K562 (cell line): Measurements from ENCODE around the gene TUBE1. TPM values are rescaled to one million over a fixed set of nuclear protein-coding genes. Genes with fewer than 3 reads are reported as not detected.

Experiments used
- ATAC-seq: fragments of 200-7000 bp; cut with Tn5 transposase; 3 replicates; pipeline ENCODE4 v1.9.1; 2020; ENCODE audit warnings: moderate library complexity
- BruUV-seq: library from RNA; stranded (reverse); fragments of 400-500 nt; replicated peaks from 2 replicates; lab custom pipeline; 2021; lab: Mats Ljungman, UMichigan
- CTCF ChIA-PET: fragments of 300-600 bp; formaldehyde crosslinking; extraction: SDS; loops from one replicate; lab custom pipeline; 2021; ENCODE audit warnings: low intra/inter-chr PET ratio; lab: Yijun Ruan, JAX
- POLR2A ChIA-PET: fragments of 300-600, 350-650 bp; sonication (Branson Sonifier 250); formaldehyde crosslinking; extraction: SDS; loops from one replicate; lab custom pipeline; 2021; ENCODE audit warnings: antibody characterized with exemption, inconsistent platforms; lab: Yijun Ruan, JAX
- DNase-seq, 4 experiments: peaks; one replicate each; pipeline versions ENCODE4 v3.0.0 to v3.0.0-alpha.2; 2011 to 2018; ENCODE audit warnings: low spot score in 3 of 4, mixed read lengths in 3 of 4; ENCODE audit errors: extremely low read depth in 1 of 4
- FAIRE-seq: peaks from 2 replicates; lab custom pipeline; 2011; peaks lifted over from hg19 to GRCh38; lab: Jason Lieb, UNC
- H2AFZ ChIP-seq: 2 replicates; pipeline ENCODE4 v1.6.0; 2011; ENCODE audit warnings: low read depth, low read length, control low read depth, inconsistent platforms
- H3K27ac ChIP-seq: fragments of 200-600 bp; 3 replicates; pipeline ENCODE4 v1.8.0; 2011; ENCODE audit warnings: low read depth, mild to moderate bottlenecking, control low read depth, inconsistent platforms, low read length, moderate library complexity, mixed read lengths; ENCODE audit errors: extremely low read depth
- H3K27me3 ChIP-seq, 2 experiments: fragments of 300-600 bp in 1 of 2; 2 replicates in 1 of 2; 3 replicates in 1 of 2; pipeline versions ENCODE4 v1.6.0 to v1.8.0; 2011; ENCODE audit warnings: inconsistent platforms in 2 of 2, low read length in 2 of 2, mild to moderate bottlenecking in 1 of 2, mixed read lengths in 1 of 2, moderate library complexity in 1 of 2; ENCODE audit not compliant: control insufficient read depth in 2 of 2, insufficient read depth in 2 of 2
- H3K36me3 ChIP-seq: fragments of 300-600 bp; 3 replicates; pipeline ENCODE4 v1.8.0; 2011; ENCODE audit warnings: mild to moderate bottlenecking, low read length, inconsistent platforms; ENCODE audit not compliant: control insufficient read depth, insufficient read depth
- H3K4me1 ChIP-seq, 2 experiments: fragments of 200-600 bp in 1 of 2; replicated peaks in 1 of 2; 2 replicates in 1 of 2; 3 replicates in 1 of 2; pipeline versions ENCODE4 v1.5.1 to v1.8.0; 2011; ENCODE audit warnings: inconsistent platforms in 2 of 2, low read length in 2 of 2, mild to moderate bottlenecking in 1 of 2, mixed read lengths in 1 of 2, moderate library complexity in 1 of 2; ENCODE audit not compliant: control insufficient read depth in 2 of 2, insufficient read depth in 2 of 2
- H3K4me2 ChIP-seq: 2 replicates; pipeline ENCODE4 v1.6.1; 2011; ENCODE audit warnings: low read length, control low read depth, inconsistent platforms, mixed read lengths; ENCODE audit not compliant: insufficient read depth
- H3K4me3 ChIP-seq: fragments of 200-600 bp; sonication (generic), shearing (Covaris generic); 2 replicates; pipeline ENCODE4 v1.5.1; 2016; ENCODE audit warnings: control low read depth, inconsistent platforms
- H3K79me2 ChIP-seq: fragments of 200-600 bp; 3 replicates; pipeline ENCODE4 v1.8.0; 2011; ENCODE audit warnings: low read length, inconsistent platforms; ENCODE audit not compliant: control insufficient read depth, insufficient read depth
- H3K9ac ChIP-seq, 2 experiments: 2 replicates each; pipeline versions ENCODE4 v1.6.0 to v1.6.1; 2011; ENCODE audit warnings: low read depth in 2 of 2, low read length in 2 of 2, control low read depth in 1 of 2, inconsistent platforms in 1 of 2, mild to moderate bottlenecking in 1 of 2, mixed read lengths in 1 of 2; ENCODE audit not compliant: insufficient read depth in 1 of 2
- H3K9me1 ChIP-seq: one replicate; pipeline ENCODE4 v1.6.0; 2011; ENCODE audit warnings: inconsistent platforms, mild to moderate bottlenecking, low read length, moderate library complexity; ENCODE audit not compliant: control insufficient read depth, insufficient read depth
- H3K9me3 ChIP-seq: replicated peaks from 2 replicates; pipeline ENCODE4 v1.5.1; 2011; ENCODE audit warnings: low read depth, low read length, inconsistent platforms; ENCODE audit not compliant: control insufficient read depth, insufficient read depth
- H4K20me1 ChIP-seq: replicated peaks from 2 replicates; pipeline ENCODE4 v1.6.1; 2011; ENCODE audit warnings: low read length, inconsistent platforms, mixed read lengths; ENCODE audit not compliant: control insufficient read depth, insufficient read depth
- MCM2 ChIP-seq: fragments of 450-650 bp; IDR thresholded peaks from 2 replicates; pipeline ENCODE4 v1.6.1; 2017; ENCODE audit warnings: low read depth, mild to moderate bottlenecking
- THAP12 ChIP-seq: fragments of 250-450 bp; sonication (Bioruptor Pico); IDR thresholded peaks from 2 replicates; pipeline ENCODE4 v1.9.0; 2021; ENCODE audit warnings: mild to moderate bottlenecking, inconsistent platforms
- WGBS: fragments of 100-300 bp; shearing (Covaris generic); methylation state at CpG from one replicate; pipeline ENCODE4 v1.1.6; 2016; ENCODE audit warnings: low coverage, mixed read lengths; ENCODE audit not compliant: insufficient coverage; ENCODE audit errors: missing lambda C conversion rate; 5-methylcytosine and 5-hydroxymethylcytosine counted together
- in situ Hi-C: fragments of 300-500 bp; cut with MboI; formaldehyde crosslinking; loops from 4 replicates; pipeline ENCODE4 v1.15.0; 2018; ENCODE audit warnings: inconsistent platforms, mixed read lengths
- intact Hi-C: fragments of 100-400 bp; cut with micrococcal nuclease; formaldehyde crosslinking; loops from 2 replicates; pipeline ENCODE4 v1.14.2; 2022
- polyA plus RNA-seq, 8 experiments: library from polyadenylated mRNA; depleted of rRNA in 4 of 8; stranded (reverse) in 5 of 8; unstranded in 3 of 8; fragments of >200 nt; fragmentation: Nextera tagmentation in 2 of 8; fragmentation: Illumina TruSeq in 1 of 8; extraction: Ambion mirVana in 2 of 8; extraction: Trizol in 1 of 8; gene quantifications; 2 replicates each; pipeline versions ENCODE4 v1.2.1 to v1.2.3, GENCODE V29; 2011 to 2014; ENCODE audit warnings: inconsistent platforms in 1 of 8, missing spikeins in 1 of 8
- total RNA-seq, 7 experiments: library from RNA; depleted of rRNA in 6 of 7; stranded (reverse); fragments of >200 nt in 6 of 7; fragmentation: Illumina TruSeq in 2 of 7; extraction: Trizol in 2 of 7; gene quantifications; 2 replicates each; pipeline versions ENCODE4 v1.2.1 to v1.2.3, GENCODE V29; 2011 to 2021; ENCODE audit warnings: low replicate concordance in 1 of 7

Gene TUBE1
- total and polyA plus RNA-seq, 9 of the 15 experiments (the other 6 are each of a cell fraction or from before 2014, with no cell fraction given), result 18.9 to 58.4 (median 30.8) TPM

GRCh38 chr6:112044196-112044595, 43.1 kb downstream of the TUBE1 start:
- H3K36me3 ChIP-seq, result no peaks in the 10 kb centered on the region
- no TSS peak for BruUV-seq

More at GRCh38 chr6:112044196-112044595, 43.1 kb downstream of the TUBE1 start:
- ChIA-PET POLR2A (no interaction called here), CTCF (interaction anchor here (3.0 kb wide), 1 partner anchor 334 kb away, joined by 24 read pairs; no protein-coding TSS in a partner anchor)
- no peak for ATAC-seq
- no peaks in the 10 kb centered on the region for H3K79me2 ChIP-seq
- no peak overlapping the region for H3K4me2 ChIP-seq
- no peaks in the 10 kb centered on the region; the same call in 1 of the 2 replicates for H3K9me3 ChIP-seq
- in situ Hi-C loops (no loop called here), intact Hi-C loops (loop anchor here (5.0 kb wide), 2 partner anchors 47 to 172 kb away; partner anchors contain the start of gene FYN)
- H3K4me3 ChIP-seq, result no peak overlapping the region
- 21% methylated on average over 8 of the region's 8 CpGs for WGBS
- TF ChIP-seq MCM2, result no peak
- no peak for TF ChIP-seq THAP12 (CRISPR knock-in tag)
- H3K27ac ChIP-seq, result no peak overlapping the region
- H3K9me1 ChIP-seq, result no peaks in the 10 kb centered on the region
- DNase-seq, result no peak
- no peaks in the 10 kb centered on the region for H4K20me1 ChIP-seq
- H3K4me1 ChIP-seq, result peaks cover 0 to 5% of the 10 kb centered on the region in 2 experiments; a peak in 1 of 5 replicates
- no peak overlapping the region for H3K9ac ChIP-seq
- FAIRE-seq, result no peak
- H3K27me3 ChIP-seq, result peaks cover 0 to 10% of the 10 kb centered on the region in 2 experiments; a peak in 3 of 5 replicates
- H2AFZ ChIP-seq, result no peak overlapping the region
